PC-9 (cell line): ENCODE measurements around the gene CSK.

Source experiments
- EZH2 ChIP-seq: fragments of 200-600 bp; sonication (generic); IDR thresholded peaks from 2 replicates; pipeline ENCODE4 v1.8.0; 2017; ENCODE audit warnings: antibody characterized with exemption, low read depth
- TF ChIP-seq, protein P1 (sequence below): fragments of 200-600 bp; sonication (generic); conservative IDR thresholded peaks from 2 replicates; pipeline ENCODE4 v1.6.1; 2017; ENCODE audit warnings: mixed run types, antibody characterized with exemption, mild to moderate bottlenecking, moderate library complexity

DNA sequence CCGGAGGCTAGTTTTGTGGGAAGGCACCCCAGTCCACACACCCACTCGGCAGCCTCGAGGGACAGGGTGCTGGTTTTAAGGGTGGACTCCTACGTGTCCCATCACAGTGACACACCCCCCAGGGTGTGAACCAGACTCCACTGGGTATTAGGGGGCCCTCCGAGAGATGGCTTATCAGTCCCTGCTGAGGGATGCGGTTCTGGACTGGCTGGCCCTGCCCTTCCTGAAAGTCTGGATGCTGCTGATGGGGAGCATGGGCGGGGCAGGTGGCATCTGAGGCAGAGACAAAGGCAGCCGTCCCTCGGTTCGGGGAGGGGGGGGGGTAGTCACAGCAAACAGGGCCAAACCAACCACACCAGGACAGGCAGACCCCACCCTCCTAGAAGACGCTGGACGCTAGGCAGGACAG, 62.0 kb downstream of the CSK start:
- TF ChIP-seq, protein P1, sequence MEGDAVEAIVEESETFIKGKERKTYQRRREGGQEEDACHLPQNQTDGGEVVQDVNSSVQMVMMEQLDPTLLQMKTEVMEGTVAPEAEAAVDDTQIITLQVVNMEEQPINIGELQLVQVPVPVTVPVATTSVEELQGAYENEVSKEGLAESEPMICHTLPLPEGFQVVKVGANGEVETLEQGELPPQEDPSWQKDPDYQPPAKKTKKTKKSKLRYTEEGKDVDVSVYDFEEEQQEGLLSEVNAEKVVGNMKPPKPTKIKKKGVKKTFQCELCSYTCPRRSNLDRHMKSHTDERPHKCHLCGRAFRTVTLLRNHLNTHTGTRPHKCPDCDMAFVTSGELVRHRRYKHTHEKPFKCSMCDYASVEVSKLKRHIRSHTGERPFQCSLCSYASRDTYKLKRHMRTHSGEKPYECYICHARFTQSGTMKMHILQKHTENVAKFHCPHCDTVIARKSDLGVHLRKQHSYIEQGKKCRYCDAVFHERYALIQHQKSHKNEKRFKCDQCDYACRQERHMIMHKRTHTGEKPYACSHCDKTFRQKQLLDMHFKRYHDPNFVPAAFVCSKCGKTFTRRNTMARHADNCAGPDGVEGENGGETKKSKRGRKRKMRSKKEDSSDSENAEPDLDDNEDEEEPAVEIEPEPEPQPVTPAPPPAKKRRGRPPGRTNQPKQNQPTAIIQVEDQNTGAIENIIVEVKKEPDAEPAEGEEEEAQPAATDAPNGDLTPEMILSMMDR = no peak
- no peak for TF ChIP-seq EZH2
